Measurements from ENCODE around the gene CDK5RAP1.

Gene CDK5RAP1

GRCh38 chr20:33408716-33409654 lies 7.7 kb upstream of the CDK5RAP1 start:
- H3K4me3 ChIP-seq (ENCODE audit: low read depth, low read length): no peak overlapping the region
- no peak for DNase-seq (ENCODE audit: low read depth, low spot score)
- TF ChIP-seq CTCF (IDR thresholded peaks at IDR 0.05; ENCODE audit: low read depth, low read length): no peak
- in situ Hi-C loops (cut with HindIII; ENCODE audit: low sequenced_read_pairs): no loop called here

GRCh38 chr20:33408313-33408712 lies 7.0 kb upstream of the CDK5RAP1 start:
- DNase-seq (ENCODE audit: low read depth, low spot score): no peak
- no peak overlapping the region for H3K4me3 ChIP-seq (ENCODE audit: low read depth, low read length)
- TF ChIP-seq CTCF (IDR thresholded peaks at IDR 0.05; ENCODE audit: low read depth, low read length): no peak
- in situ Hi-C loops (cut with HindIII; ENCODE audit: low sequenced_read_pairs): no loop called here

- no peak overlapping the region for H3K4me3 ChIP-seq (ENCODE audit: low read depth, low read length)
- TF ChIP-seq CTCF (IDR thresholded peaks at IDR 0.05; ENCODE audit: low read depth, low read length): no peak
- in situ Hi-C loops (cut with HindIII; ENCODE audit: low sequenced_read_pairs): no loop called here
- DNase-seq (ENCODE audit: low read depth, low spot score): no peak
Measured at GRCh38 chr20:33407796-33408195, 6.5 kb upstream of the CDK5RAP1 start.

- TF ChIP-seq CTCF (IDR thresholded peaks at IDR 0.05; ENCODE audit: low read depth, low read length): no peak
- no peak overlapping the region for H3K4me3 ChIP-seq (ENCODE audit: low read depth, low read length)
- in situ Hi-C loops (cut with HindIII; ENCODE audit: low sequenced_read_pairs): no loop called here
- peak; percentile 42 for DNase-seq (ENCODE audit: low read depth, low spot score)
Measured at GRCh38 chr20:33407251-33407650, 5.9 kb upstream of the CDK5RAP1 start.

- H3K4me3 ChIP-seq (ENCODE audit: low read depth, low read length): no peak overlapping the region
- no peak for TF ChIP-seq CTCF (IDR thresholded peaks at IDR 0.05; ENCODE audit: low read depth, low read length)
- DNase-seq (ENCODE audit: low read depth, low spot score): no peak
- in situ Hi-C loops (cut with HindIII; ENCODE audit: low sequenced_read_pairs): no loop called here
Measured at GRCh38 chr20:33404281-33404680, 3.0 kb upstream of the CDK5RAP1 start.

GRCh38 chr20:33401921-33402369 lies 626 bp upstream of the CDK5RAP1 start:
- no peak for TF ChIP-seq CTCF (IDR thresholded peaks at IDR 0.05; ENCODE audit: low read depth, low read length)
- in situ Hi-C loops (cut with HindIII; ENCODE audit: low sequenced_read_pairs): no loop called here
- DNase-seq (ENCODE audit: low read depth, low spot score): no peak
- H3K4me3 ChIP-seq (ENCODE audit: low read depth, low read length): peak overlapping the region; percentile 98

Measured in astrocyte of the spinal cord (primary cell).